T-cell (primary cell): Measurements from ENCODE around the gene ACTA2. TPM values are rescaled to one million over a fixed set of nuclear protein-coding genes. Genes with fewer than 3 reads are reported as not detected.

Source experiments
- ATAC-seq, 4 experiments: fragments of 200-7000 bp in 3 of 4; fragments of 150-1000 bp in 1 of 4; cut with Tn5 transposase; replicated peaks in 1 of 4; 1 replicate in 3 of 4; 2 replicates in 1 of 4; pipeline ENCODE4 v1.10.0; 2021; ENCODE audit warnings: moderate library complexity in 3 of 4, mild to moderate bottlenecking in 2 of 4, moderate number of reproducible peaks in 1 of 4
- CTCF ChIA-PET, 2 donors: fragments of 300-600 bp; sonication (Branson Sonifier 250); formaldehyde crosslinking; loops; one replicate each; lab custom pipeline; 2022; ENCODE audit warnings: antibody characterized with exemption in 2 of 2; lab: Charles Lee
- POLR2A ChIA-PET, 2 donors: fragments of 300-600 bp; sonication (Branson Sonifier 250); formaldehyde crosslinking; loops; one replicate each; lab custom pipeline; 2022; ENCODE audit warnings: antibody characterized with exemption in 2 of 2; lab: Charles Lee
- DNase-seq, 35 experiments: peaks; one replicate each; pipeline versions ENCODE4 v3.0.0 to v3.0.0-alpha.2; 2013 to 2023
- H3K27ac ChIP-seq: one replicate; pipeline ENCODE4 v1.5.1; 2013; ENCODE audit warnings: low read length
- H3K27me3 ChIP-seq, 2 experiments: replicated peaks in 1 of 2; 1 replicate in 1 of 2; 2 replicates in 1 of 2; pipeline versions ENCODE4 v1.6.1 to v1.7.0; 2013; ENCODE audit warnings: low read length in 1 of 2, mixed read lengths in 1 of 2; ENCODE audit not compliant: control insufficient read depth in 2 of 2, insufficient read depth in 2 of 2; ENCODE audit errors: extremely low read depth in 1 of 2
- H3K36me3 ChIP-seq, 2 donors: 1 replicate in 1 of 2; 2 replicates in 1 of 2; pipeline versions ENCODE4 v1.6.1 to v1.7.0; 2013; ENCODE audit warnings: low read length in 1 of 2; ENCODE audit not compliant: control insufficient read depth in 2 of 2, insufficient read depth in 1 of 2; ENCODE audit errors: extremely low read depth in 1 of 2
- H3K4me1 ChIP-seq, 2 experiments: 1 replicate in 1 of 2; 2 replicates in 1 of 2; pipeline versions ENCODE4 v1.6.1 to v1.7.0; 2013; ENCODE audit warnings: low read length in 2 of 2, mixed read lengths in 1 of 2; ENCODE audit not compliant: insufficient read depth in 2 of 2, control insufficient read depth in 1 of 2; ENCODE audit errors: extremely low read depth in 1 of 2
- H3K4me3 ChIP-seq, 2 donors: 1 replicate in 1 of 2; 2 replicates in 1 of 2; pipeline versions ENCODE4 v1.5.1 to v1.7.0; 2013; ENCODE audit warnings: mild to moderate bottlenecking in 2 of 2, low read length in 1 of 2, moderate library complexity in 1 of 2; ENCODE audit not compliant: control insufficient read depth in 1 of 2; ENCODE audit errors: extremely low read depth in 1 of 2
- H3K9me3 ChIP-seq: 2 replicates; pipeline ENCODE4 v1.7.0; 2013
- H3K27ac Mint-ChIP-seq, 2 donors: one replicate each; pipeline ENCODE4 v1.8.0; 2020 to 2021; ENCODE audit warnings: mild to moderate bottlenecking in 2 of 2, mixed read lengths in 2 of 2
- H3K27me3 Mint-ChIP-seq, 2 donors: one replicate each; pipeline ENCODE4 v1.8.0; 2021 to 2022; ENCODE audit warnings: mixed read lengths in 2 of 2
- H3K36me3 Mint-ChIP-seq: one replicate; pipeline ENCODE4 v1.8.0; 2021; ENCODE audit warnings: mixed read lengths
- H3K4me1 Mint-ChIP-seq, 3 donors: one replicate each; pipeline ENCODE4 v1.8.0; 2020 to 2022; ENCODE audit warnings: mixed read lengths in 3 of 3, mild to moderate bottlenecking in 1 of 3
- H3K4me3 Mint-ChIP-seq, 3 donors: one replicate each; pipeline ENCODE4 v1.8.0; 2020 to 2022; ENCODE audit warnings: mild to moderate bottlenecking in 3 of 3, mixed read lengths in 3 of 3, moderate library complexity in 3 of 3
- H3K9me3 Mint-ChIP-seq, 3 donors: one replicate each; pipeline ENCODE4 v1.8.0; 2020 to 2022; ENCODE audit warnings: mixed read lengths in 3 of 3
- WGBS: methylation state at CpG from one replicate; pipeline ENCODE4 v1.1.5; 2013; ENCODE audit warnings: missing lambda C conversion rate; ENCODE audit not compliant: insufficient coverage; 5-methylcytosine and 5-hydroxymethylcytosine counted together
- total RNA-seq, 35 experiments: library from RNA in 6 of 35; stranded (reverse) in 6 of 35; fragments of 120-200 nt in 1 of 35; gene quantifications; one replicate each; pipeline versions ENCODE4 v1.2.1 to v1.2.4 and lab custom pipeline; 2013 to 2026

The ACTA2 gene
- 1 to 10 TPM; 4.0 to 7.8 (median 5.3) TPM for total RNA-seq
- 9.0 TPM for total RNA-seq (2013)
- 0.25 to 2.6 (median 0.88) reads per million in 29 experiments for total RNA-seq (lab: John Stamatoyannopoulos, UW)

- Mint-ChIP-seq H3K36me3 (peaks cover 7% of the 10 kb centered on the region), H3K4me1 (no peaks in the 10 kb centered on the region), H3K27ac (no peak within 1 kb of the TSS), H3K9me3 (no peaks in the 10 kb centered on the region), H3K4me3 (no peak within 1 kb of the TSS), H3K27me3 (no peaks in the 10 kb centered on the region)
- Histone ChIP-seq H3K4me3 (no peak within 1 kb of the TSS), H3K27me3 (no peaks in the 10 kb centered on the region), H3K27ac (no peak within 1 kb of the TSS), H3K4me1 (no peaks in the 10 kb centered on the region), H3K9me3 (no peaks in the 10 kb centered on the region), H3K36me3 (no peaks in the 10 kb centered on the region)
- POLR2A ChIA-PET: no interaction called here
- ATAC-seq (no peak), DNase-seq (no peak)
- CTCF ChIA-PET: no interaction called here
- 92% methylated on average over 6 of the region's 8 CpGs for WGBS
Measured at GRCh38 chr10:88952647-88953111, at the start of gene ACTA2. Gene ACTA2, minus strand, starts transcription at chr10:88952773. Its CDS starts 3,843 bp downstream, at chr10:88948930.

- POLR2A ChIA-PET: interaction anchor here in 1 of 2 donors (0.8 to 1.4 kb wide), 3 partner anchors 9 to 81 kb away, joined by 4 to 7 read pairs (median 6); partner anchors contain the start of gene FAS
- H3K4me1 ChIP-seq: peaks cover 15 to 30% of the 10 kb centered on the region in 2 experiments
- ATAC-seq (peak; percentile 36 to 48 (median 42)), DNase-seq (peak in 1 of 35 experiments; percentile 33)
- H3K27ac Mint-ChIP-seq: peak overlapping the region; percentile 83 to 88
- no peaks in the 10 kb centered on the region for H3K27me3 ChIP-seq
- H3K36me3 Mint-ChIP-seq: peaks cover 7% of the 10 kb centered on the region
- H3K4me1 Mint-ChIP-seq: peaks cover 55 to 65% (median 56%) of the 10 kb centered on the region in 3 donors
- 100% methylated on average over 1 of the region's 4 CpGs for WGBS
- H3K27ac ChIP-seq: peak overlapping the region; percentile 54
- peak overlapping the region; percentile 61 to 72 (median 63) for H3K4me3 Mint-ChIP-seq
- H3K9me3 ChIP-seq: no peaks in the 10 kb centered on the region
- CTCF ChIA-PET: interaction anchor here (0.6 to 1.4 kb wide), 9 partner anchors 10 to 986 kb away, joined by 3 to 9 read pairs (median 4); partner anchors contain the start of gene FAS (in 1 of the 2)
- H3K9me3 Mint-ChIP-seq: no peaks in the 10 kb centered on the region
- H3K36me3 ChIP-seq: peaks cover 0 to 3% of the 10 kb centered on the region in 2 donors
- no peaks in the 10 kb centered on the region for H3K27me3 Mint-ChIP-seq
- H3K4me3 ChIP-seq: no peak overlapping the region
Measured at GRCh38 chr10:89001729-89002072, 49.1 kb upstream of the ACTA2 start.

GRCh38 chr10:89001024-89001728 lies 48.6 kb upstream of the ACTA2 start:
- Histone ChIP-seq H3K9me3 (no peaks in the 10 kb centered on the region), H3K27me3 (no peaks in the 10 kb centered on the region), H3K36me3 (peaks cover 0 to 3% of the 10 kb centered on the region in 2 donors), H3K4me1 (peaks cover 15 to 32% of the 10 kb centered on the region in 2 experiments), H3K27ac (peak overlapping the region; percentile 54), H3K4me3 (peak overlapping the region in 1 of 2 donors; percentile 28)
- Mint-ChIP-seq H3K4me3 (peak overlapping the region; percentile 61 to 72 (median 63)), H3K27ac (peak overlapping the region; percentile 83 to 88), H3K27me3 (no peaks in the 10 kb centered on the region), H3K36me3 (peaks cover 7% of the 10 kb centered on the region), H3K4me1 (peaks cover 58 to 67% (median 60%) of the 10 kb centered on the region in 3 donors), H3K9me3 (no peaks in the 10 kb centered on the region)
- ChIA-PET CTCF (interaction anchor here (0.6 to 1.4 kb wide), 9 partner anchors 9 to 985 kb away, joined by 3 to 9 read pairs (median 4); partner anchors contain the start of gene FAS (in 1 of the 2)), POLR2A (interaction anchor here (0.7 to 1.4 kb wide), 6 partner anchors 9 to 418 kb away, joined by 3 to 7 read pairs (median 4); partner anchors contain the start of genes FAS (in 1 of the 2) and RNLS (in 1 of the 2))
- DNase-seq (peak in 2 of 35 experiments; percentile 10 to 58), ATAC-seq (peak; percentile 48 to 65 (median 58))
- 38% methylated on average over 4 of the region's 5 CpGs for WGBS

GRCh38 chr10:88999625-89000024 lies 47.1 kb upstream of the ACTA2 start:
- peaks cover 70 to 76% (median 70%) of the 10 kb centered on the region in 3 donors for H3K4me1 Mint-ChIP-seq
- peaks cover 25 to 38% of the 10 kb centered on the region in 2 experiments for H3K4me1 ChIP-seq
- peaks cover 5% of the 10 kb centered on the region for H3K36me3 Mint-ChIP-seq
- H3K4me3 Mint-ChIP-seq: peak overlapping the region in 1 of 3 donors; percentile 61
- WGBS: no CpG with 5 or more reads among the region's 1 CpG
- H3K4me3 ChIP-seq: no peak overlapping the region
- H3K9me3 ChIP-seq: no peaks in the 10 kb centered on the region
- no peak for DNase-seq
- CTCF ChIA-PET: interaction anchor here in 1 of 2 donors (1.2 to 1.3 kb wide), 4 partner anchors 11 to 67 kb away, joined by 3 to 4 read pairs (median 3); no protein-coding TSS in a partner anchor
- no peaks in the 10 kb centered on the region for H3K27me3 ChIP-seq
- no peaks in the 10 kb centered on the region for H3K27me3 Mint-ChIP-seq
- no peaks in the 10 kb centered on the region for H3K9me3 Mint-ChIP-seq
- H3K27ac ChIP-seq: peak overlapping the region; percentile 54
- peak overlapping the region; percentile 39 to 88 for H3K27ac Mint-ChIP-seq
- H3K36me3 ChIP-seq: peaks cover 0 to 3% of the 10 kb centered on the region in 2 donors
- POLR2A ChIA-PET: no interaction called here
- ATAC-seq: peak in 1 of 4 experiments; percentile 19

GRCh38 chr10:88996927-88997326 lies 44.4 kb upstream of the ACTA2 start:
- peak overlapping the region in 1 of 3 donors; percentile 28 for H3K4me3 Mint-ChIP-seq
- H3K27me3 ChIP-seq: no peaks in the 10 kb centered on the region
- peaks cover 25 to 37% of the 10 kb centered on the region in 2 experiments for H3K4me1 ChIP-seq
- H3K27ac Mint-ChIP-seq: peak overlapping the region in 1 of 2 donors; percentile 63
- peak in 1 of 35 experiments; percentile 56 for DNase-seq
- no peak overlapping the region for H3K27ac ChIP-seq
- POLR2A ChIA-PET: interaction anchor here (0.6 to 1.0 kb wide), 2 partner anchors 10 to 1101 kb away, joined by 3 read pairs; no protein-coding TSS in a partner anchor
- no peak overlapping the region for H3K4me3 ChIP-seq
- H3K36me3 Mint-ChIP-seq: no peaks in the 10 kb centered on the region
- no peaks in the 10 kb centered on the region for H3K9me3 Mint-ChIP-seq
- peak in 2 of 4 experiments; percentile 35 to 49 for ATAC-seq
- peaks cover 71 to 76% (median 74%) of the 10 kb centered on the region in 3 donors for H3K4me1 Mint-ChIP-seq
- H3K9me3 ChIP-seq: no peaks in the 10 kb centered on the region
- H3K36me3 ChIP-seq: no peaks in the 10 kb centered on the region
- CTCF ChIA-PET: interaction anchor here in 1 of 2 donors (0.5 to 1.2 kb wide), 3 partner anchors 10 to 717 kb away, joined by 3 to 4 read pairs (median 4); no protein-coding TSS in a partner anchor
- WGBS: no CpG with 5 or more reads among the region's 1 CpG
- H3K27me3 Mint-ChIP-seq: no peaks in the 10 kb centered on the region
